HG03469 (cell line): ENCODE measurements around the gene HSPB6.

Source experiments
- ATAC-seq: cut with Tn5 transposase; IDR thresholded peaks from one replicate; pipeline ENCODE4 v1.9.1; 2021; ENCODE audit warnings: mild to moderate bottlenecking, moderate library complexity, moderate number of reproducible peaks; ENCODE audit not compliant: unreplicated experiment

Gene HSPB6

GRCh38 chr19:35717665-35718344 lies 39.0 kb downstream of the HSPB6 start, which contains the start of gene KMT2B:
KMT2B (plus strand) TSS chr19:35718003; CDS start chr19:35718019, 16 bp downstream.
- ATAC-seq = peak; percentile 28

- ATAC-seq = peak; percentile 34
Observed at GRCh38 chr19:35716801-35717664, 39.8 kb downstream of the HSPB6 start.

- ATAC-seq = no peak
Observed at GRCh38 chr19:35715981-35716800, 40.6 kb downstream of the HSPB6 start.

- no peak for ATAC-seq
Observed at GRCh38 chr19:35715355-35715809, 41.4 kb downstream of the HSPB6 start.

GRCh38 chr19:35714601-35715354 lies 42.1 kb downstream of the HSPB6 start:
- no peak for ATAC-seq

GRCh38 chr19:35713904-35714495 lies 42.8 kb downstream of the HSPB6 start:
- ATAC-seq = no peak

- ATAC-seq = no peak
Observed at GRCh38 chr19:35713506-35713850, 43.4 kb downstream of the HSPB6 start.

- no peak for ATAC-seq
Observed at GRCh38 chr19:35712567-35713505, 44.0 kb downstream of the HSPB6 start.

- peak; percentile 24 for ATAC-seq
Observed at GRCh38 chr19:35710784-35711723, 45.8 kb downstream of the HSPB6 start.

- ATAC-seq = no peak
Observed at GRCh38 chr19:35708391-35708790, 48.4 kb downstream of the HSPB6 start.
